ENCODE data around the gene SLC16A7.
"Not testable (repeated sequence)": the region's sequence is repeated elsewhere in the genome, so short reads cannot be mapped to it uniquely, and the experiment has no call there.

The SLC16A7 gene

GRCh38 chr12:59595883-59596540 is at the start of gene SLC16A7:
Gene SLC16A7 (plus strand): TSS chr12:59596029. CDS start chr12:59704802, 108,773 bp downstream.
- DNase-seq: peak in 1 of 2 experiments; percentile 21

DNA sequence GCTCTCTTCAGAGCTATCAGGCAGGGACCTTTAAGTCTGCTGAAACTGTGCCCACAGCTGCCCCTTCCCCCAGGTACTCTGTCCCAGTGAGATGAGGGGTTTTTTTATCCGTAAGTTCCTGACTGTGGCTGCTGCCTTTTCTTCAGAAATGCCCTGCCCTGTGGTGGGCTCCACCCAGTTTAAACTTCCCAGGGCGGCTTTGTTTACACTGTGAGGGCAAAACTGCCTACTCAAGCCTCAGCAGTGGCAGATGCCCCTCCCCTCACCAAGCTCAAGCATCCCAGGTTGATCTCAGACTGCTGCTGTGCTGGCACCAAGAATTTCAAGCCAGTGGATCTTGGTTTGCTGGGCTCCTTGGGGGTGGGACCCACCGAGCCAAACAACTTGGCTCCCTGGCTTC is 46.9 kb upstream of the SLC16A7 start:
- no peak for DNase-seq

DNA sequence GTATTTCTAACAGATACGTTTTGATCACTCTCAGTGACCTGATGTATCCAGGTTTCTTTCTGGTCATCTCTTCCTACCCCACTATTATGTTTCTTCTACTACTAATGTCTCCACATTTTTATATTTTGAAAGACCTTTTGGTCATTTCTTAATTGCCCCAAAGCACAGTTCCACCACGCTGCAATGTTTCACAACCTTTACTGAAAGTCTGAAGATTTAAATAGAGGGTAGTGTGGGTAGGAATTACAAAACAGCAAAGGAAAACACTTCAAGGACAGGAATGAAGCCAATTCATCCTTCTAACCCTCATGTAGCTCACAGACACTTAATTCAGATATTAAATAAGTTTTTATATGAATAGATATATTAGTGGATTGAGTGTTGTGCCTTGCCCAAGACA is 36.1 kb upstream of the SLC16A7 start:
- DNase-seq: no peak

- DNase-seq: no peak
These were observed 25.7 kb upstream of the SLC16A7 start for GRCh38 chr12:59570145-59570544.

- DNase-seq: no peak
These were observed 21.4 kb upstream of the SLC16A7 start for GRCh38 chr12:59574406-59574805.

- no peak for DNase-seq
These were observed 20.0 kb upstream of the SLC16A7 start for GRCh38 chr12:59575826-59576225.

- DNase-seq: no peak
These were observed 17.6 kb upstream of the SLC16A7 start for GRCh38 chr12:59578254-59578653.

- DNase-seq: no peak
These were observed 16.2 kb upstream of the SLC16A7 start for GRCh38 chr12:59579631-59580030.

GRCh38 chr12:59580050-59580449 is 15.8 kb upstream of the SLC16A7 start:
- DNase-seq: no peak

DNA sequence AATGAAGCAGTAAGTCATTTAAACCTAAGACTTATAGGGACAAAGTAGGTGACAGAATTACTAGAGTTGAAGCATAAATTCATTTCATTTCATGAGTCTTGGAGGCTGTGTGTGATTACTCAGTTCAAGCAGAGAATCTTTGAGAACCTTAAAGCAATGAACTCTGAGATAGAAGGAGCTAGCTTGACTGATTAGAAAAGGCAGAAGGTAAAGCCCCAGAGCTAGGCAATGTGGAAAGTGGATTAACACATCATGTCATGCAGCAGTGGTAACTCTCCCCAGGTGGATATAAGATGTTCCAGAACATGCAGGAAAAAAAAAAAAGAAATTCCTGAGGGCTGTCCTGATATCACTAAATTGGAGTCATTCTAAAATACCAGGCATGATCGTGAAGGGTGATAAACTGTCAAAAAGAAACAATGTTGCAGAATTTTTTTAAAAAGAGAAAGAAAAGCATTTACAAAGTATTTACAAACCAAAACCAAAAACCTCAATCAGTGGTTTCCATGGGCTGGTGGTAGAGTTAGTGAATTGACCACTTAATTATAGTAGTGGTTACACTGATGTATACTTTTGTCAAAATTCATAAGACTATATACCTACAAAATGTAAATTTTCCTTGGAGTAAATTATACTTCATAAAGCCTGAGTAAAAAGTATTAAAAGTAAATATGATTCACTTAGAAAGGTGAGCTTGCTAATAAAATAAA is 12.7 kb upstream of the SLC16A7 start:
- no peak for DNase-seq

DNA sequence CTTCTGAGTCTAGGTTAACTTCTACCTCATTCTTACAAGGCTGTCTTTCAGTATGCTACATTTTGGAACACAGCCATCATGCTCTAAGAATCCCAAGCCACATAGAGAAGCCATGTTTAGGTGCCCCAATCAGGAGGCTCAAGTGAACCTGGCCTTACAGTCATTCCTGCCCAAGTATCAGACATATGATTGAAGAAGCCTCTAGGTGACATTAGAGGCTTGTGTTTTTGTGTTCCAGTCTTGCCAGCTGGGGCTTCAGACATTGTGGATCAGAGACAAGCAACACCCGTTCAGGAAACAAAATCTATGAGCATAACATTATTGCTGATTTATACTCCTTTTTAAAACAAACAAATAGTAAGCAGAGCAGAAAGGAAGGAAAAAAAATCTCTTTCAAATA is 8.1 kb upstream of the SLC16A7 start:
- no peak for DNase-seq

DNA sequence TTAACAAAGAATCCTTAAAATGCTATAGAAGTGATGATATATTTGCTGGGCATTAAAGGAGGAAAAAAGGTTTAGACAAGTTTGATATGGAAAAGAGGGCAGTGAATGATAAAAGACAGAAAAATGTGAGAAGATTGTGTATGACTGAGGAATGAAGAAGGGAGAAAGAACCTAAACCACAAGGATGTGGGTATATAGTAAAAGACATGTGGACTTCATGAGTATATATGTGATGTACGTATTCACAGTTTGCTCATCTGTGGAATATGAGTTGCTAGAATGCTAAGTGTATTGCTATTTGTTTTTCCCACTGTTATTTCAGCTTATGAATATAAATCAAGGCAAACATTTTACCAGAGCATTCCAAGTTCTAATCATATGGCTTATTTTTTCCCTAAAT is 2.1 kb upstream of the SLC16A7 start:
- no peak for DNase-seq

- DNase-seq: no peak
These were observed 807 bp upstream of the SLC16A7 start for GRCh38 chr12:59594943-59595500.

DNA sequence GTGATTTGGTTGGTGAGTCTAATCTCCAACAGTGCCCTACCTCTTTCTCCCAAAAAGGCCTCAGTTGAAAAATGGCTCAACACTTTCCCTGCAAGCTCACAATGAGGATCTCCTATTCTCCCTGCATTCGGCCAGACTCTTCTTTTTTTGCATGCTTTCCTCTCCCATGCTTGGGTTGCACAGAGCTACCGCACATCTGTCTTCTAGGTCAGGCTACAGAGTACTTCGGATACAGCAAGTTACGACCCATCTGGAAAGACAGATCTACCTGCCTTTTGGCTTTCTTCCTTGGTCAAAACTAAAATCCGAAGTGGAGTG is 305 bp upstream of the SLC16A7 start:
- no peak for DNase-seq

GRCh38 chr12:59597385-59597781 is 1.6 kb downstream of the SLC16A7 start:
- DNase-seq: no peak

GRCh38 chr12:59600171-59600570 is 4.3 kb downstream of the SLC16A7 start:
- no peak for DNase-seq

- DNase-seq: no peak
These were observed 7.9 kb downstream of the SLC16A7 start for GRCh38 chr12:59603754-59604153.

GRCh38 chr12:59612823-59613434 is 17.1 kb downstream of the SLC16A7 start:
- not testable (repeated sequence) for DNase-seq

DNA sequence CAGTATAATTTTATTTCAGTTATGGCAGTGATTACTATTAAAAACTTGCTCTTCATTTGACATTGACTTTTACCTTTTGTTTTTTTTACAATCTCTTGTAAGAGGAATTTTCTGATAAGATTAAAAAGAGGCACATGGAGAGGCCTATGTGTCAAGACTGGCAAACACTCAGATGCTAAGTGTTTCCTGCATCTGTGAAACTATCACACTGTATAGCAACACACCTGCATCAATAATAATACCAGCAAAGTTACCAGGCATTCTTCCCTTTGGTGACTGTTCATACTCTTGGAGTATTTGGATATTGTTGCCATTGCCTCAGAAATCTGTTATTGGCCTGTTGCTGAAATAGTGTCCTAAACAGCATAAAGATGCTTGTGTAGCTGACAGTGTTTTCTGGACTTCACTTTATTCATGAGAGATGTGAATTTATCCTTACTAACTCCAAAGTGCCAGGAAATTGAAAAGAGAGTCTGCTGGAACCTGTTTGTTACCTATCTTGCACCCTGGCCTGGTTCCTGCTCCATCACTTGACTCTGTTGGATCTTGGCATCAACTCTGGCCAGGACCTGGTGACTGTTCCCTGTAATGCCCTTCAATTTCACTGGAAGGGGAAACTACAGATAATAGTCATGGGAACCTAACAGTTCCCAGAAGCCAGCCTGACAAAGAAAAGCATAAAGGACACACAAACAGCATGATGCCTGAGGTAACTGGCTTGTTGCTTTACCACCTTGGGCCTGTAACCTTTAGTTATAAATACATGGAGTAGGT is 19.8 kb downstream of the SLC16A7 start:
- DNase-seq: peak in 1 of 2 experiments; percentile 9

- DNase-seq: no peak
These were observed 23.8 kb downstream of the SLC16A7 start for GRCh38 chr12:59619461-59620240.

DNA sequence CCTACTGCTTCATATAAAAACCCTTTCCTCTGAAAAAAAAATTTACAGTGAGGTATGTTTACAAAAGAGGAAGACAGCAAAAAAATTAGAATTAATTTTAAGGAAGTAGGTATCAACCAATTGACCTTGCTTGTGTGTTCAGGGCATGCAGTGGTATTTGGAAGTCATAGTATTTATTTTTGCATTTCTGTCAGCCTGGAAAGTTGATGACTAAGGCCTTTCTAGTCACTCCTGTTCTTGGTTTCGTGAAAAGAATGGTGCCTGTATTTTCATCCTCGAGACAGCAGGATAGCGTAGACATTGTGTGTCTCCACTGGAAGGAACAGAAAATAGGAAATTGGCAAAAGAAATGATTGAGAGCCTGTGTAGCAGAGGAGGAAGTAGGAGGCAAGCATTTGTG is 24.5 kb downstream of the SLC16A7 start:
- DNase-seq: no peak

DNA sequence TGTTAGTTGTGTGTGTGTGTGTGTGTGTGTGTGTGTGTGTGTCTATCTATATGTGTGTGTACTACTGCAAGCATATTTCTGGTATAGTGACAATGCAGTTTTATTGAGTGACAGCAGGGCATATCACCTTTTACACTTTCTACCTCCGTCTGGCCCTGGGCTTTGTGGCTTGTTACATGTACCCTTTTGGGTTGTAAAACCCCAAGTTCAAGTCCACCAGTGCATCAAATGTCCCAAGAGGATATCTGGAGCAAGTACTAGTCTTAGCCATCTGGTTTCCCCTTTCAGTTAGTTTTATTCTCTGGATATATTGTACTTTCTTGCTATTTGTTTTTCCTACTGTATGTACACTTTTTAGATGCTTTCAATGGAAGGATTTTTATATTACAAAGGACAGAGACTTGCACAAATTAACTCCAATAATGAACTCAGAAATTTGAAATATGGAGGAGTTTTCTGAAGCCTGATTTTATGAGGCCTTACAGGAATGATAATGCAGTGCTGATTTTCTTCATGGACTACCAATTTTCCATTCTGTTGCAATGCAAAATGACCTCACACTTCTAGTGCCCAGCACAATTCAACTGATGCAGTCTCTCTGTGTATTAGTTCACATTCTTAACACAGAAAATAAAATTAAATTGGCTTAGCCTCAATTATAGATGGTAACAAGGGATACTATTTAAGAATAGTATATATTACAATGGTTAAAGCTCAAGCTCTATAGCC is 29.1 kb downstream of the SLC16A7 start:
- no peak for DNase-seq
